Measurements from ENCODE around the gene PCSK6.

Gene PCSK6

GRCh38 chr15:101306341-101307047 lies 183.0 kb downstream of the PCSK6 start:
- no peak overlapping the region for H3K4me2 ChIP-seq (ENCODE audit: low read depth, low read length, poor library complexity, severe bottlenecking)
- H2AFZ ChIP-seq (ENCODE audit: low read length): no peak overlapping the region

GRCh38 chr15:101305820-101306255 lies 183.7 kb downstream of the PCSK6 start:
- TF ChIP-seq CTCF (conservative IDR thresholded peaks at IDR 0.05; ENCODE audit: low read length): no peak
- no peak for TF ChIP-seq EZH2phosphoT487 (IDR thresholded peaks at IDR 0.05; ENCODE audit: borderline replicate concordance)
- Histone ChIP-seq H3K27me3 (ENCODE audit: insufficient read depth, low read length, poor library complexity, severe bottlenecking) (no peaks in the 10 kb centered on the region), H3K4me2 (ENCODE audit: low read depth, low read length, poor library complexity, severe bottlenecking) (no peak overlapping the region), H3K36me3 (ENCODE audit: insufficient read depth, low read length) (no peaks in the 10 kb centered on the region), H3F3A (ENCODE audit: low read depth) (no peaks in the 10 kb centered on the region), H3K9me2 (replicated peaks; ENCODE audit: low read depth, low read length) (no peaks in the 10 kb centered on the region), H3K4me1 (ENCODE audit: insufficient read depth, low read length, poor library complexity, severe bottlenecking) (no peaks in the 10 kb centered on the region), H3K4me3 (ENCODE audit: low read length, poor library complexity, severe bottlenecking) (no peak overlapping the region), H4K20me1 (ENCODE audit: insufficient read depth, low read length, poor library complexity, severe bottlenecking) (no peaks in the 10 kb centered on the region), H3K9ac (ENCODE audit: low read depth, low read length, poor library complexity, severe bottlenecking) (no peak overlapping the region), H3K79me2 (ENCODE audit: insufficient read depth, low read length) (no peaks in the 10 kb centered on the region), H3K9me3 (ENCODE audit: insufficient read depth, low read depth, low read length) (no peaks in the 10 kb centered on the region), H2AFZ (ENCODE audit: low read length) (no peak overlapping the region)

More at GRCh38 chr15:101306341-101307047, 183.0 kb downstream of the PCSK6 start:
- H3K4me1 ChIP-seq (ENCODE audit: insufficient read depth, low read length, poor library complexity, severe bottlenecking): no peaks in the 10 kb centered on the region
- H3K27me3 ChIP-seq (ENCODE audit: insufficient read depth, low read length, poor library complexity, severe bottlenecking): no peaks in the 10 kb centered on the region
- no peaks in the 10 kb centered on the region for H3K79me2 ChIP-seq (ENCODE audit: insufficient read depth, low read length)
- H3F3A ChIP-seq (ENCODE audit: low read depth): no peaks in the 10 kb centered on the region
- H3K4me3 ChIP-seq (ENCODE audit: low read length, poor library complexity, severe bottlenecking): no peak overlapping the region
- no peaks in the 10 kb centered on the region for H3K9me2 ChIP-seq (replicated peaks; ENCODE audit: low read depth, low read length)
- H3K36me3 ChIP-seq (ENCODE audit: insufficient read depth, low read length): no peaks in the 10 kb centered on the region
- H3K9me3 ChIP-seq (ENCODE audit: insufficient read depth, low read depth, low read length): no peaks in the 10 kb centered on the region
- no peak overlapping the region for H3K9ac ChIP-seq (ENCODE audit: low read depth, low read length, poor library complexity, severe bottlenecking)
- H4K20me1 ChIP-seq (ENCODE audit: insufficient read depth, low read length, poor library complexity, severe bottlenecking): no peaks in the 10 kb centered on the region
- TF ChIP-seq EZH2phosphoT487 (IDR thresholded peaks at IDR 0.05; ENCODE audit: borderline replicate concordance): no peak
- no peak for TF ChIP-seq CTCF (conservative IDR thresholded peaks at IDR 0.05; ENCODE audit: low read length)

GRCh38 chr15:101303408-101303807 lies 186.1 kb downstream of the PCSK6 start:
- no peak overlapping the region for H3K4me2 ChIP-seq (ENCODE audit: low read depth, low read length, poor library complexity, severe bottlenecking)
- H3K79me2 ChIP-seq (ENCODE audit: insufficient read depth, low read length): no peaks in the 10 kb centered on the region
- H3K9me2 ChIP-seq (replicated peaks; ENCODE audit: low read depth, low read length): no peaks in the 10 kb centered on the region
- H3K4me1 ChIP-seq (ENCODE audit: insufficient read depth, low read length, poor library complexity, severe bottlenecking): no peaks in the 10 kb centered on the region
- H3K4me3 ChIP-seq (ENCODE audit: low read length, poor library complexity, severe bottlenecking): no peak overlapping the region
- H3K9me3 ChIP-seq (ENCODE audit: insufficient read depth, low read depth, low read length): no peaks in the 10 kb centered on the region
- no peaks in the 10 kb centered on the region for H3K27me3 ChIP-seq (ENCODE audit: insufficient read depth, low read length, poor library complexity, severe bottlenecking)
- TF ChIP-seq EZH2phosphoT487 (IDR thresholded peaks at IDR 0.05; ENCODE audit: borderline replicate concordance) (no peak), CTCF (conservative IDR thresholded peaks at IDR 0.05; ENCODE audit: low read length) (no peak)
- no peaks in the 10 kb centered on the region for H3F3A ChIP-seq (ENCODE audit: low read depth)
- H3K36me3 ChIP-seq (ENCODE audit: insufficient read depth, low read length): no peaks in the 10 kb centered on the region
- H3K9ac ChIP-seq (ENCODE audit: low read depth, low read length, poor library complexity, severe bottlenecking): no peak overlapping the region
- H2AFZ ChIP-seq (ENCODE audit: low read length): no peak overlapping the region
- no peaks in the 10 kb centered on the region for H4K20me1 ChIP-seq (ENCODE audit: insufficient read depth, low read length, poor library complexity, severe bottlenecking)
